Body of pancreas (tissue), 4 donors: ENCODE measurements around the gene PFKFB3.

Experiments
- POLR2A ChIP-seq, 3 donors: fragments of 450-650 bp; IDR thresholded peaks; one replicate each; pipeline ENCODE4 v1.6.1; 2016; ENCODE audit warnings: antibody characterized with exemption in 3 of 3, mild to moderate bottlenecking in 2 of 3
- TF ChIP-seq, protein P1 (sequence below), 7 experiments: fragments of 450-650 bp in 4 of 7; fragments of 200-600 bp in 3 of 7; sonication (generic) in 3 of 7; IDR thresholded peaks; one replicate each; pipeline ENCODE4 v1.5.1; 2016 to 2019; ENCODE audit warnings: antibody characterized with exemption in 7 of 7

DNA sequence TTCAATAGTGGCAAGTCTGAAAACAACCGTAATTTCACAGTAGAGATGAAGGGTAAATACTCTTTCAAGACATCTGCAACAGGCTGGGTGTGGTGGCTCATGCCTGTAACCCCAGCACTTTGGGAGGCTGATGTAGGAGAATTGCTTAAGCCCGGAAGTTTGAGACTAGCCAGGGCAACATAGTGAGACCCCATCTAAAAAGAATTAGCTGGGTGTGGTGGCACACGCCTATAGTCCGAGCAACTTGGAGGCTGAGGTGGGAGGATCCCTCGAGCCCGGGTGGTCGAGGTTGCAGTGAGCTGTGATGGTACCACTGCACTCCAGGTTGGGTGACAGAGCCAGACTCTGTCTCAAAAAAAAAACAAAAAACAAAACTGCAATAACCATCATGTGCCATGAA is 71.8 kb downstream of the PFKFB3 start:
- TF ChIP-seq, protein P1, sequence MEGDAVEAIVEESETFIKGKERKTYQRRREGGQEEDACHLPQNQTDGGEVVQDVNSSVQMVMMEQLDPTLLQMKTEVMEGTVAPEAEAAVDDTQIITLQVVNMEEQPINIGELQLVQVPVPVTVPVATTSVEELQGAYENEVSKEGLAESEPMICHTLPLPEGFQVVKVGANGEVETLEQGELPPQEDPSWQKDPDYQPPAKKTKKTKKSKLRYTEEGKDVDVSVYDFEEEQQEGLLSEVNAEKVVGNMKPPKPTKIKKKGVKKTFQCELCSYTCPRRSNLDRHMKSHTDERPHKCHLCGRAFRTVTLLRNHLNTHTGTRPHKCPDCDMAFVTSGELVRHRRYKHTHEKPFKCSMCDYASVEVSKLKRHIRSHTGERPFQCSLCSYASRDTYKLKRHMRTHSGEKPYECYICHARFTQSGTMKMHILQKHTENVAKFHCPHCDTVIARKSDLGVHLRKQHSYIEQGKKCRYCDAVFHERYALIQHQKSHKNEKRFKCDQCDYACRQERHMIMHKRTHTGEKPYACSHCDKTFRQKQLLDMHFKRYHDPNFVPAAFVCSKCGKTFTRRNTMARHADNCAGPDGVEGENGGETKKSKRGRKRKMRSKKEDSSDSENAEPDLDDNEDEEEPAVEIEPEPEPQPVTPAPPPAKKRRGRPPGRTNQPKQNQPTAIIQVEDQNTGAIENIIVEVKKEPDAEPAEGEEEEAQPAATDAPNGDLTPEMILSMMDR (IDR thresholded peaks at IDR 0.05), result no peak
- no peak for TF ChIP-seq POLR2A (IDR thresholded peaks at IDR 0.05)
